H1 (cell line): ENCODE results near the gene SCG3. TPM values are rescaled to one million over a fixed set of nuclear protein-coding genes. Genes with fewer than 3 reads are reported as not detected.

Experiments
- CTCF ChIA-PET: fragments of 300-600 bp; sonication (Branson Sonifier 250); formaldehyde crosslinking; loops from one replicate; lab custom pipeline; 2021; ENCODE audit not compliant: partially characterized antibody; lab: Charles Lee
- POLR2A ChIA-PET: fragments of 300-600 bp; sonication (Branson Sonifier 250); formaldehyde crosslinking; loops from one replicate; lab custom pipeline; 2021; ENCODE audit warnings: inconsistent platforms; ENCODE audit not compliant: partially characterized antibody; lab: Charles Lee
- DNase-seq, 2 experiments: peaks; one replicate each; pipeline versions ENCODE4 v3.0.0 to v3.0.0-alpha.2; 2010 to 2022; ENCODE audit warnings: low spot score in 2 of 2, low read depth in 1 of 2, mixed read lengths in 1 of 2
- FAIRE-seq: peaks from 2 replicates; lab custom pipeline; 2011; peaks lifted over from hg19 to GRCh38; lab: Jason Lieb, UNC
- H2AFZ ChIP-seq: 2 replicates; pipeline ENCODE4 v1.8.1; 2012; ENCODE audit warnings: low read length, inconsistent platforms
- H2AK5ac ChIP-seq: 2 replicates; pipeline ENCODE4 v1.6.1; 2013; ENCODE audit warnings: low read depth, low read length
- H2BK120ac ChIP-seq: replicated peaks from 2 replicates; pipeline ENCODE3; 2013; ENCODE audit warnings: low read depth, low read length, inconsistent platforms
- H2BK12ac ChIP-seq: 2 replicates; pipeline ENCODE4 v1.6.1; 2013; ENCODE audit warnings: low read depth, low read length
- H2BK15ac ChIP-seq: 2 replicates; pipeline ENCODE4 v1.6.1; 2013; ENCODE audit warnings: low read length
- H2BK20ac ChIP-seq: 2 replicates; pipeline ENCODE4 v1.6.1; 2013; ENCODE audit warnings: low read length
- H2BK5ac ChIP-seq: 2 replicates; pipeline ENCODE4 v1.6.1; 2013; ENCODE audit warnings: low read depth, low read length
- H3K14ac ChIP-seq: 2 replicates; pipeline ENCODE4 v1.6.1; 2013; ENCODE audit warnings: inconsistent platforms; ENCODE audit not compliant: insufficient read length
- H3K18ac ChIP-seq: 2 replicates; pipeline ENCODE4 v1.6.1; 2013; ENCODE audit warnings: low read length; ENCODE audit errors: extremely low read depth
- H3K23ac ChIP-seq: 2 replicates; pipeline ENCODE4 v1.6.1; 2013; ENCODE audit warnings: inconsistent platforms; ENCODE audit not compliant: insufficient read length
- H3K23me2 ChIP-seq: 2 replicates; pipeline ENCODE4 v1.6.1; 2013; ENCODE audit warnings: low read depth, low read length
- H3K27ac ChIP-seq: 2 replicates; pipeline ENCODE4 v1.6.1; 2011; ENCODE audit warnings: low read depth, low read length, inconsistent platforms
- H3K27me3 ChIP-seq, 4 experiments: replicated peaks in 1 of 4; 1 replicate in 1 of 4; 2 replicates in 3 of 4; pipeline versions ENCODE4 v1.6.1 to v1.8.1; 2011 to 2013; ENCODE audit warnings: low read length in 3 of 4, mild to moderate bottlenecking in 3 of 4, inconsistent platforms in 2 of 4, mixed read lengths in 2 of 4, moderate library complexity in 1 of 4; ENCODE audit not compliant: control insufficient read depth in 3 of 4, insufficient read depth in 3 of 4; ENCODE audit errors: extremely low read depth in 1 of 4
- H3K36me3 ChIP-seq, 4 experiments: 2 replicates each; pipeline versions ENCODE4 v1.6.1 to v1.8.1; 2011 to 2013; ENCODE audit warnings: mild to moderate bottlenecking in 4 of 4, low read length in 3 of 4, moderate library complexity in 2 of 4, control low read depth in 1 of 4, inconsistent platforms in 1 of 4; ENCODE audit not compliant: insufficient read depth in 4 of 4, control insufficient read depth in 2 of 4
- H3K4ac ChIP-seq: replicated peaks from 2 replicates; pipeline ENCODE3; 2013; ENCODE audit warnings: low read length, low read depth, mixed read lengths, inconsistent platforms; ENCODE audit not compliant: insufficient read length
- H3K4me1 ChIP-seq, 4 experiments: replicated peaks in 1 of 4; 1 replicate in 1 of 4; 2 replicates in 3 of 4; pipeline versions ENCODE4 v1.6.1 to v1.8.1; 2011 to 2013; ENCODE audit warnings: low read length in 3 of 4, inconsistent platforms in 2 of 4, mixed read lengths in 1 of 4; ENCODE audit not compliant: insufficient read depth in 4 of 4, control insufficient read depth in 3 of 4
- H3K4me2 ChIP-seq, 2 experiments: 2 replicates each; pipeline versions ENCODE4 v1.6.1 to v1.8.1; 2011 to 2013; ENCODE audit warnings: low read depth in 2 of 2, low read length in 2 of 2, control low read depth in 1 of 2, inconsistent platforms in 1 of 2, mild to moderate bottlenecking in 1 of 2; ENCODE audit not compliant: insufficient read depth in 1 of 2
- H3K4me3 ChIP-seq, 4 experiments: fragments of 200-600, 300-600 bp in 1 of 4; sonication (generic), shearing (Covaris generic), sonication (Bioruptor Twin) in 1 of 4; 2 replicates each; pipeline versions ENCODE4 v1.5.1 to v1.8.1; 2011 to 2016; ENCODE audit warnings: low read length in 4 of 4, low read depth in 3 of 4, control low read depth in 2 of 4, inconsistent platforms in 2 of 4, mild to moderate bottlenecking in 2 of 4, mixed read lengths in 1 of 4, moderate library complexity in 1 of 4; ENCODE audit not compliant: insufficient read depth in 2 of 4; ENCODE audit errors: extremely low read depth in 1 of 4
- H3K56ac ChIP-seq: replicated peaks from 2 replicates; pipeline ENCODE3; 2013; ENCODE audit warnings: low read depth, mild to moderate bottlenecking, mixed read lengths, low read length, inconsistent platforms; ENCODE audit not compliant: insufficient read length
- H3K79me1 ChIP-seq: 2 replicates; pipeline ENCODE4 v1.6.1; 2013; ENCODE audit warnings: low read depth, low read length, control low read depth
- H3K79me2 ChIP-seq, 2 experiments: 2 replicates each; pipeline versions ENCODE4 v1.6.1 to v1.8.1; 2012 to 2013; ENCODE audit warnings: low read length in 2 of 2, mild to moderate bottlenecking in 2 of 2, inconsistent platforms in 1 of 2; ENCODE audit not compliant: insufficient read depth in 2 of 2, control insufficient read depth in 1 of 2
- H3K9ac ChIP-seq, 4 experiments: replicated peaks in 1 of 4; 1 replicate in 1 of 4; 2 replicates in 3 of 4; pipeline versions ENCODE4 v1.6.1 to v1.8.1; 2011 to 2013; ENCODE audit warnings: low read depth in 3 of 4, low read length in 3 of 4, control low read depth in 2 of 4, mild to moderate bottlenecking in 2 of 4, moderate library complexity in 2 of 4, inconsistent platforms in 1 of 4; ENCODE audit errors: extremely low read depth in 1 of 4
- H3K9me3 ChIP-seq, 2 experiments: 2 replicates each; pipeline versions ENCODE4 v1.6.1 to v1.8.1; 2012 to 2013; ENCODE audit warnings: mild to moderate bottlenecking in 2 of 2, moderate library complexity in 2 of 2, control low read depth in 1 of 2, inconsistent platforms in 1 of 2, low read depth in 1 of 2, low read length in 1 of 2, mixed read lengths in 1 of 2; ENCODE audit not compliant: insufficient read depth in 2 of 2
- H4K20me1 ChIP-seq, 2 experiments: replicated peaks in 1 of 2; 2 replicates each; pipeline versions ENCODE3 to v1.8.1; 2011 to 2013; ENCODE audit warnings: inconsistent platforms in 2 of 2, low read length in 2 of 2, mild to moderate bottlenecking in 1 of 2; ENCODE audit not compliant: insufficient read depth in 2 of 2, control insufficient read depth in 1 of 2
- H4K5ac ChIP-seq: 2 replicates; pipeline ENCODE4 v1.6.1; 2013; ENCODE audit warnings: low read length, low read depth, mixed read lengths, inconsistent platforms; ENCODE audit not compliant: insufficient read length
- H4K8ac ChIP-seq: 2 replicates; pipeline ENCODE4 v1.8.0; 2013; ENCODE audit warnings: mild to moderate bottlenecking, moderate library complexity, low read length, inconsistent platforms; ENCODE audit not compliant: insufficient read depth; ENCODE audit errors: extremely low read depth
- H4K91ac ChIP-seq: replicated peaks from 2 replicates; pipeline ENCODE3; 2013; ENCODE audit warnings: low read length, mixed read lengths, inconsistent platforms; ENCODE audit not compliant: insufficient read length
- ASH2L ChIP-seq: fragments of 200-600, 300-600 bp; sonication (generic); IDR thresholded peaks from one replicate; pipeline ENCODE4 v1.7.1; 2017; ENCODE audit warnings: low read length
- BCL11A ChIP-seq, 2 experiments: IDR thresholded peaks; one replicate each; pipeline ENCODE4 v1.6.1; 2011; ENCODE audit warnings: low read depth in 2 of 2, low read length in 2 of 2, mild to moderate bottlenecking in 2 of 2
- BRCA1 ChIP-seq: IDR thresholded peaks from 2 replicates; pipeline ENCODE4 v1.6.1; 2012; ENCODE audit warnings: low read depth, low read length, improper control_type of control experiment
- CBX5 ChIP-seq: fragments of 300-800, 300-1000 bp; sonication (generic); IDR thresholded peaks from 2 replicates; pipeline ENCODE4 v1.7.1; 2016; ENCODE audit warnings: antibody characterized with exemption, low read length, low read depth
- CHD2 ChIP-seq: IDR thresholded peaks from 2 replicates; pipeline ENCODE4 v1.6.1; 2012; ENCODE audit warnings: low read length, improper control_type of control experiment
- NRF1 ChIP-seq: IDR thresholded peaks from 2 replicates; pipeline ENCODE4 v1.6.1; 2011; ENCODE audit warnings: mild to moderate bottlenecking, low read depth, low read length, improper control_type of control experiment
- POLR2AphosphoS5 ChIP-seq: IDR thresholded peaks from 2 replicates; pipeline ENCODE4 v1.6.1; 2011; ENCODE audit warnings: low read depth, low read length
- SIX5 ChIP-seq: IDR thresholded peaks from 2 replicates; pipeline ENCODE4 v1.6.1; 2011; ENCODE audit warnings: mild to moderate bottlenecking, low read depth, low read length
- TEAD4 ChIP-seq: IDR thresholded peaks from 2 replicates; pipeline ENCODE4 v1.6.1; 2012; ENCODE audit warnings: low read depth, low read length, inconsistent platforms, mixed read lengths
- ZNF274 ChIP-seq: IDR thresholded peaks from 2 replicates; pipeline ENCODE4 v1.7.0; 2012; ENCODE audit warnings: low read length, borderline replicate concordance; ENCODE audit errors: extremely low read depth
- WGBS, 2 experiments: shearing (Covaris generic) in 1 of 2; methylation state at CpG; one replicate each; pipeline versions ENCODE4 v1.1.6 to v1.1.7; 2013 to 2015; ENCODE audit warnings: low lambda C conversion rate in 2 of 2, mixed read lengths in 2 of 2, inconsistent platforms in 1 of 2, low coverage in 1 of 2, missing lambda C conversion rate in 1 of 2; ENCODE audit not compliant: insufficient replicate concordance in 2 of 2, insufficient coverage in 1 of 2, insufficient read length in 1 of 2; ENCODE audit errors: extremely low coverage in 1 of 2, missing lambda C conversion rate in 1 of 2; 5-methylcytosine and 5-hydroxymethylcytosine counted together
- polyA plus RNA-seq, 7 experiments: library from polyadenylated mRNA; depleted of rRNA in 3 of 7; stranded (reverse) in 5 of 7; unstranded in 2 of 7; fragments of >200 nt in 5 of 7; fragments of 200-250 nt in 2 of 7; gene quantifications; 1 replicate in 5 of 7; 2 replicates in 1 of 7; 4 replicates in 1 of 7; pipeline versions ENCODE4 v1.2.1 to v1.2.3, GENCODE V29; 2011 to 2013; ENCODE audit warnings: missing spikeins in 2 of 7, mixed read lengths in 2 of 7
- total RNA-seq: library from RNA; stranded (reverse); fragmentation: NEBNext Ultra II Directional; extraction: Animal tissue kit (Norgen Biotek cat#: 25700); gene quantifications from 2 replicates; pipeline ENCODE4 v1.2.1, GENCODE V29; 2021

SCG3 gene
- total and polyA plus RNA-seq, 2 of the 8 experiments (the other 6 are each of a cell fraction or from before 2014, with no cell fraction given): 5.2 to 45.9 TPM

DNA sequence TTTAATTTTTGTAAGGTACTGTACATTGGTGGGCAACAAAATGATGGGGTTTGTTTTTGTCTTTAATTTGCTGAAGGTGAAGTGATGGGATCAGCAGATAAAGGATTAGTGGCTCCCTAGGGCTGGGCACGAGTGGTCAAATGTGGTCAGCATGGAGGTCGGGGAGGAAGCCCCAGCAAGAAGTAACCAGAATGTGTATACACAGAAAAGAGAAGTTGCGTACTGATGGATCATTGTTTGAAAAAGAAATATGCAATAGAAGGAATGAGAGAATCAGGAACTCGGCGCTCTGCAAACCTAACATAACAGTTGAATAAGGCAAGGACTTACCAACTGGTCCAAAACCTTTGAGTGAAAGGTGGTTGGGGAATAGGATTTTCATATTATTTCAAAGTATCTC lies 71.6 kb downstream of the SCG3 start:
- Histone ChIP-seq H2AFZ (no peak overlapping the region), H3K14ac (no peak overlapping the region), H3K9me3 (no peaks in the 10 kb centered on the region), H4K8ac (no peak overlapping the region), H2BK12ac (no peak overlapping the region), H3K36me3 (no peaks in the 10 kb centered on the region), H2AK5ac (no peak overlapping the region), H3K23me2 (peaks cover 7% of the 10 kb centered on the region; the same call in 1 of the 2 replicates), H2BK5ac (no peak overlapping the region), H3K4me2 (peak overlapping the region in 1 of 2 experiments; percentile 76; a peak in 1 of 4 replicates), H3K4me3 (peak overlapping the region in 1 of 4 experiments; percentile 75; a peak in 2 of 8 replicates), H3K27me3 (peaks cover 13 to 36% (median 25%) of the 10 kb centered on the region in 4 experiments), H3K56ac (no peak overlapping the region), H4K5ac (no peak overlapping the region), H3K9ac (no peak overlapping the region), H2BK20ac (no peak overlapping the region), H2BK120ac (no peak overlapping the region), H3K4ac (no peak overlapping the region), H4K91ac (no peak overlapping the region), H3K79me1 (no peaks in the 10 kb centered on the region; the same call in 1 of the 2 replicates), H2BK15ac (no peak overlapping the region), H3K4me1 (peaks cover 0 to 3% (median 0%) of the 10 kb centered on the region in 4 experiments; a peak in 2 of 7 replicates), H3K23ac (no peak overlapping the region), H3K18ac (no peak overlapping the region), H3K79me2 (no peaks in the 10 kb centered on the region), H3K27ac (no peak overlapping the region), H4K20me1 (peaks cover 2 to 4% of the 10 kb centered on the region in 2 experiments)
- no peak for DNase-seq
- no peak for TF ChIP-seq CHD2
- TF ChIP-seq ZNF274: no peak
- no peak for TF ChIP-seq SIX5
- TF ChIP-seq ASH2L: no peak
- no peak for TF ChIP-seq CBX5
- no peak for TF ChIP-seq BRCA1
- no peak for TF ChIP-seq NRF1
- no peak for TF ChIP-seq POLR2AphosphoS5
- no peak for TF ChIP-seq TEAD4
- TF ChIP-seq BCL11A (IDR thresholded peaks at IDR 0.05; ENCODE audit: low read depth in 2 of 2, low read length in 2 of 2): no peak
- ChIA-PET CTCF (interaction anchor here (0.5 to 1.3 kb wide), 5 partner anchors 8 to 49 kb away, joined by 3 to 4 read pairs (median 3); partner anchors contain the start of gene LYSMD2), POLR2A (interaction anchor here (0.7 to 1.8 kb wide), 2 partner anchors 13 to 16 kb away, joined by 4 to 7 read pairs; partner anchors contain the start of gene LYSMD2)
- FAIRE-seq: no peak
- 77% methylated on average over 5 of the region's 5 CpGs; no CpG with 5 or more reads in 1 of the 2 experiments for WGBS, 2 experiments
